Liver (tissue), 3 donors: ENCODE data around the gene TSPEAR.

Experiments
- CTCF ChIP-seq: fragments of 150-350 bp; IDR thresholded peaks from 2 replicates; pipeline ENCODE4 v1.5.1; 2017; ENCODE audit warnings: improper control_type of control experiment, low read depth, low read length; ENCODE audit not compliant: missing input control
- GABPA ChIP-seq, 2 donors: IDR thresholded peaks in 1 of 2; conservative IDR thresholded peaks in 1 of 2; 2 replicates each; pipeline ENCODE4 v1.6.1; 2016; ENCODE audit warnings: antibody characterized with exemption in 2 of 2, mild to moderate bottlenecking in 1 of 2, moderate library complexity in 1 of 2
- HNF4G ChIP-seq: IDR thresholded peaks from 2 replicates; pipeline ENCODE4 v1.6.1; 2016; ENCODE audit warnings: antibody characterized with exemption
- REST ChIP-seq: IDR thresholded peaks from 2 replicates; pipeline ENCODE4 v1.6.1; 2016; ENCODE audit warnings: antibody characterized with exemption, mild to moderate bottlenecking
- donor health status: healthy.
- donor health status: healthy.

- no peak for TF ChIP-seq CTCF
- no peak for TF ChIP-seq REST
- TF ChIP-seq GABPA (IDR thresholded peaks at IDR 0.05 in 1 of 2, conservative IDR thresholded peaks at IDR 0.05 in 1 of 2), result no peak
- TF ChIP-seq HNF4G, result no peak
Measured at GRCh38 chr21:44626262-44626661, 85.1 kb downstream of the TSPEAR start.
